Right lobe of liver (tissue), 6 donors: Measurements from ENCODE around the gene VSTM2L. TPM values are rescaled to one million over a fixed set of nuclear protein-coding genes. Genes with fewer than 3 reads are reported as not detected.

Source experiments
- ATAC-seq, 4 donors: fragments of 200-7000 bp; cut with Tn5 transposase; one replicate each; pipeline ENCODE4 v1.9.1; 2020; ENCODE audit warnings: mild to moderate bottlenecking in 4 of 4, moderate library complexity in 4 of 4
- DNase-seq, 3 donors: peaks; one replicate each; pipeline ENCODE4 v3.0.0-alpha.2; 2020
- H3K27ac ChIP-seq, 3 donors: fragments of 200-600 bp; one replicate each; pipeline ENCODE4 v1.8.0; 2022
- H3K27me3 ChIP-seq, 2 donors: fragments of 200-600 bp; one replicate each; pipeline ENCODE4 v1.8.0; 2022
- H3K36me3 ChIP-seq, 4 donors: fragments of 200-600 bp; sonication (generic) in 1 of 4; one replicate each; pipeline versions ENCODE4 v1.5.1 to v1.8.0; 2017 to 2022; ENCODE audit warnings: control low read depth in 1 of 4
- H3K4me1 ChIP-seq, 4 donors: fragments of 200-600 bp; sonication (generic) in 1 of 4; one replicate each; pipeline versions ENCODE4 v1.5.1 to v1.8.0; 2017 to 2022; ENCODE audit warnings: control low read depth in 1 of 4
- H3K4me3 ChIP-seq, 3 donors: fragments of 200-600 bp; one replicate each; pipeline ENCODE4 v1.8.0; 2022
- H3K9me3 ChIP-seq, 4 donors: fragments of 200-600 bp; sonication (generic) in 1 of 4; one replicate each; pipeline versions ENCODE4 v1.5.1 to v1.8.0; 2017 to 2022; ENCODE audit warnings: control low read depth in 1 of 4
- POLR2A ChIP-seq: fragments of 450-650 bp; IDR thresholded peaks from one replicate; pipeline ENCODE4 v1.6.1; 2017; ENCODE audit warnings: antibody characterized with exemption, mild to moderate bottlenecking
- WGBS: methylation state at CpG from one replicate; pipeline ENCODE4 v1.1.6; 2018; ENCODE audit warnings: low coverage, low lambda C conversion rate; ENCODE audit not compliant: insufficient coverage; ENCODE audit errors: missing lambda C conversion rate; 5-methylcytosine and 5-hydroxymethylcytosine counted together
- intact Hi-C, 2 donors: fragments of 100-400 bp; cut with DNase I; formaldehyde crosslinking; loops; one replicate each; pipeline versions ENCODE4 v1.11.2 to v1.14.1; 2022
- total RNA-seq, 6 experiments: library from RNA; depleted of rRNA in 2 of 6; stranded (reverse); fragments of >200 nt in 2 of 6; fragmentation: NEBNext Ultra II Directional in 3 of 6; extraction: Animal tissue kit (Norgen Biotek cat#: 25700) in 3 of 6; gene quantifications; one replicate each; pipeline versions ENCODE4 v1.1.0 to v1.2.4, GENCODE V29; 2016 to 2023
- TF ChIP-seq, protein P1 (sequence below), 4 donors: fragments of 200-600 bp in 3 of 4; fragments of 450-650 bp in 1 of 4; IDR thresholded peaks; one replicate each; pipeline versions ENCODE4 v1.5.1 to v1.8.0; 2016 to 2022; ENCODE audit warnings: antibody characterized with exemption in 4 of 4, mild to moderate bottlenecking in 2 of 4
- donor health status: DM: no; HTN: yes; CAD: no.
- donor health status: DM: no; HTN: no; CAD: no.
- donor health status: DM: no; HTN: no; CAD: no.
- donor health status: DM: no; HTN: yes; CAD: no.
- donor health status: DM: no; HTN: yes; CAD: no.

Gene VSTM2L
- total RNA-seq, 6 experiments from 2014 or later: 0.56 to 10.7 (median 1.8) TPM

DNA sequence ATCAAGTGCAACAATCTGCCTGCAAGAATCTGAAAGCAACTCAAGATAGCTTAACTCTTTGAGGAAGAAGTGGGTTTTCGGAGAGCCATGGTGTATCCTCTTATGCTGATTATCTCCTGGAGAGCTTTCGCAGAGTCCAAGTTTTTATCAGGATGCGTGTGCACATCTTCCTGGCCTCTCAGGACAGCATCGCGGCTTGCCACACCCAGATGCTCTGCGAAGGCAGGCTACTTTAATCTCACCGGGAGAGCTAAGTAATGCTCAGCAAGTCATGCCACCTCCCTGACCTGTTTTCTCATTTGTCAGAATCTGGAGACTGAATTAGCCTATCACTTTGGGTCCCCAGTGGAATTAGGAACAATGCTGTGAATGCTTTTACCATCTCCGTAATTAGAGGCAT lies 77.5 kb downstream of the VSTM2L start:
- 97% methylated on average over 3 of the region's 8 CpGs for WGBS
- ATAC-seq: no peak
- DNase-seq: no peak
- Histone ChIP-seq H3K27ac (no peak overlapping the region), H3K9me3 (no peaks in the 10 kb centered on the region), H3K27me3 (no peaks in the 10 kb centered on the region), H3K4me3 (no peak overlapping the region), H3K4me1 (peaks cover 0 to 20% (median 7%) of the 10 kb centered on the region in 4 donors), H3K36me3 (no peaks in the 10 kb centered on the region)
- intact Hi-C loops: no loop called here
- no peak for TF ChIP-seq POLR2A
- TF ChIP-seq, protein P1, sequence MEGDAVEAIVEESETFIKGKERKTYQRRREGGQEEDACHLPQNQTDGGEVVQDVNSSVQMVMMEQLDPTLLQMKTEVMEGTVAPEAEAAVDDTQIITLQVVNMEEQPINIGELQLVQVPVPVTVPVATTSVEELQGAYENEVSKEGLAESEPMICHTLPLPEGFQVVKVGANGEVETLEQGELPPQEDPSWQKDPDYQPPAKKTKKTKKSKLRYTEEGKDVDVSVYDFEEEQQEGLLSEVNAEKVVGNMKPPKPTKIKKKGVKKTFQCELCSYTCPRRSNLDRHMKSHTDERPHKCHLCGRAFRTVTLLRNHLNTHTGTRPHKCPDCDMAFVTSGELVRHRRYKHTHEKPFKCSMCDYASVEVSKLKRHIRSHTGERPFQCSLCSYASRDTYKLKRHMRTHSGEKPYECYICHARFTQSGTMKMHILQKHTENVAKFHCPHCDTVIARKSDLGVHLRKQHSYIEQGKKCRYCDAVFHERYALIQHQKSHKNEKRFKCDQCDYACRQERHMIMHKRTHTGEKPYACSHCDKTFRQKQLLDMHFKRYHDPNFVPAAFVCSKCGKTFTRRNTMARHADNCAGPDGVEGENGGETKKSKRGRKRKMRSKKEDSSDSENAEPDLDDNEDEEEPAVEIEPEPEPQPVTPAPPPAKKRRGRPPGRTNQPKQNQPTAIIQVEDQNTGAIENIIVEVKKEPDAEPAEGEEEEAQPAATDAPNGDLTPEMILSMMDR (IDR thresholded peaks at IDR 0.05): no peak

- Histone ChIP-seq H3K9me3 (no peaks in the 10 kb centered on the region), H3K27ac (no peak overlapping the region), H3K4me1 (peaks cover 0 to 25% (median 7%) of the 10 kb centered on the region in 4 donors), H3K36me3 (no peaks in the 10 kb centered on the region), H3K4me3 (no peak overlapping the region), H3K27me3 (no peaks in the 10 kb centered on the region)
- ATAC-seq: no peak
- DNase-seq: no peak
- WGBS: 93% methylated on average over 5 of the region's 6 CpGs
- intact Hi-C loops: no loop called here
- TF ChIP-seq, protein P1 (IDR thresholded peaks at IDR 0.05): no peak
- TF ChIP-seq POLR2A: no peak
Observed at GRCh38 chr20:37980876-37981275, 77.9 kb downstream of the VSTM2L start.

DNA sequence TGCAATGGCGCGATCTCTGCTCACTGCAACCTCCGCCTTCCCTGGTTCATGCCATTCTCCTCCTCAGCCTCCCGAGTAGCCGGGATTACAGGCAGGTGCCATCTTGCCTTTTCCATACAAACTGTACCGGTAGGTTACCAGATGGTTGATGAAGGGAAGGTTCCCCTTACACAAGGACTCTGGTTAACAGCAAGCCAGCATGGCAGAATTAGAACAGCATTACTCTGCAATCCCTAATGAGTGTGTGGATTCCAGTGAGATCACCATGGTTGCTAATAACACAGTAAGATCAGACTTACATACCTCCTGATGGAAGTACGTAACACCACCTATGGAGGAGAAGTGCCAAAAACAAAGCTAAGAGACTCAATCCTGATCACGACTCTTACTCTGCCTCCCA lies 78.6 kb downstream of the VSTM2L start:
- WGBS: 92% methylated on average over 8 of the region's 8 CpGs
- DNase-seq (no peak), ATAC-seq (no peak)
- Histone ChIP-seq H3K4me1 (peaks cover 0 to 29% (median 9%) of the 10 kb centered on the region in 4 donors), H3K4me3 (no peak overlapping the region), H3K9me3 (no peaks in the 10 kb centered on the region), H3K27ac (no peak overlapping the region), H3K36me3 (no peaks in the 10 kb centered on the region), H3K27me3 (no peaks in the 10 kb centered on the region)
- intact Hi-C loops: no loop called here
- TF ChIP-seq, protein P1 (IDR thresholded peaks at IDR 0.05): no peak
- no peak for TF ChIP-seq POLR2A

DNA sequence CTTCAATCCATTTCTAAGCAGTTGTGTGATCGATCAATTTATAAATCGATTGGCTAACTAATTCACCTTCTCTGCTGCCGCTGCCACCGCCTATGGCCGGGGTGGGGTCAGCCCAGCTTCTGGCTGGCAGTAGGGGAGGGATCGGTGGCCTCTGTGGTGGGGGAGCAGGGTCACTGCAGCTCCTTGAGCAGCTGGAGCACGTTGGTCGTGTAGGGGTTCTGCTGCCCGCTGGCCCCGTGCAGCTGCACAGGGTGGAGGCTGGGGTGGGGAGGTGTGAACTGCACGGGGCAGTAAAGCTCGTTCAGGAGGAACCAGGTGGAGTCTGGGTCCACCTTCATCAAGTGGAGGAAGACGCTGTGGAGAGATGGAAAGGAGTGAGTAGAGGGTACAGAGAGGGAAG lies 80.4 kb downstream of the VSTM2L start:
- TF ChIP-seq, protein P1 (IDR thresholded peaks at IDR 0.05): no peak
- no peak for TF ChIP-seq POLR2A
- Histone ChIP-seq H3K4me1 (peaks cover 0 to 43% (median 16%) of the 10 kb centered on the region in 4 donors), H3K27ac (no peak overlapping the region), H3K27me3 (no peaks in the 10 kb centered on the region), H3K36me3 (no peaks in the 10 kb centered on the region), H3K9me3 (no peaks in the 10 kb centered on the region), H3K4me3 (no peak overlapping the region)
- no peak for DNase-seq
- ATAC-seq: no peak
- intact Hi-C loops: no loop called here
- 94% methylated on average over 8 of the region's 13 CpGs for WGBS
